DMS153 treated with DMSO at 0.1 percent for 48 hours (cell line): ENCODE data around the gene MTHFSD.

Experiments
- DNase-seq: peaks from one replicate; lab custom pipeline; 2025; ENCODE audit not compliant: unreplicated experiment; lab: John Stamatoyannopoulos, UW

The MTHFSD gene

GRCh38 chr16:86530251-86531190 lies 24.5 kb downstream of the MTHFSD start:
- DNase-seq = no peak

- DNase-seq = no peak
Measured at GRCh38 chr16:86529160-86529559, 25.9 kb downstream of the MTHFSD start.

DNA sequence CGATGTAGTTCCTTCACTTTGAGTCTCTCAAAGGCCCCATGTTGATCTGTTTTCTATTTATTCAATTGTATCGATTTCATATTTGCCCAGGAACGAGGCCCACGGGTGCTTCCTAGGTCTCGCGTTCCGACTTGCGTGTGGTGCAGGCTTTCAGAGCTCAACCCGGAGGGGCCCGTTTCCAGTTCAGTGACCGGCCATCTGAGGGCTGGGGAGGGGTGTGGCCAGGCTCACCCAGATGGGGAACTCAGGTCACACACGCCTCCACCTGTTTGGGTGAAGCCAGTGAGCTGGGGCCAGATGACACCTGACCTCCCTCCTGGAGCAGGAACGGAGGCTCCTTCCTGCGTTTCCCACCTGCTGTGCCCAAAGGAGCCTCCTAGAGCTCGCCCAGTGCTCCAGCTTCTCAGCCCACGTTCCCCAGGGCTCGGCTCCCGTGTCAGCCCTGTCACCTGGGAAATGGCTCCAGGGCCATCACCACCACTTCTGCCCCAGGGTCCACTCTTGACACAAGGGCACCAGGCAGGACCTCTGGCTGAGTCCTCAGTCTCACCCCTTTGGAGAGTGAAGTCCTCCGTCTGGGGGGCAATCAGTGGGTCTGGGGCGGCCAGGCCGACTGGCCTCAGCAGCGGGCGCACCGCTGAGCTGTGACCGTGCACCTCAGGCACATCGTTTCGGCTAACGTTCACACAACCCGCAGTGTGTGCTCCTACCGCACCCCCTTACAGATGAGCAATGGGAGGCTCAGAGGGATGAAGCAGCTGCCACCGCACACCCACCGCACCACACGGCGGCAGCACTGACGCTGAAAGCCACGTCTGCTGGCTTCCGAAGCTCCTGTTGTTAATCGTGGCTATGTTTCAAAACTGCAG lies 26.7 kb downstream of the MTHFSD start:
- no peak for DNase-seq

DNA sequence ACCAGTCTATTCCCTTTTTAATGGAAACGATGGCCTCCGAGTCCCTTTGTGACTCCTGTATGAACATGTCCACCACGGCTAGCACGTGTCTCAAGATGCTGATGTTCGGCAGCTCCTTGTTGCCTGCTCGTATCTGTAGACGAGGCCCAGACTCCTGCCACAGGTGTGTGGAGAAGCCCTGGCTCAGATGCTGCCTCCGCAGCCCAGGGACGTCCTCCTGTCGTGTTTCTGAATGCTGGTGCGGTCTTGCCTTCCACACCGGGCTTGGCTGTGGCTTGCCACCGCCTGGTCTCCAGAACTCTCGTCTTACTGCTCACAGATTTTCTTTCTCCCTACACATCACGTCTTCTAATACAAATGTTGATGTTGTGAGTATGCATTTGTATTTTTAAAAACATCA lies 27.7 kb downstream of the MTHFSD start:
- no peak for DNase-seq

DNA sequence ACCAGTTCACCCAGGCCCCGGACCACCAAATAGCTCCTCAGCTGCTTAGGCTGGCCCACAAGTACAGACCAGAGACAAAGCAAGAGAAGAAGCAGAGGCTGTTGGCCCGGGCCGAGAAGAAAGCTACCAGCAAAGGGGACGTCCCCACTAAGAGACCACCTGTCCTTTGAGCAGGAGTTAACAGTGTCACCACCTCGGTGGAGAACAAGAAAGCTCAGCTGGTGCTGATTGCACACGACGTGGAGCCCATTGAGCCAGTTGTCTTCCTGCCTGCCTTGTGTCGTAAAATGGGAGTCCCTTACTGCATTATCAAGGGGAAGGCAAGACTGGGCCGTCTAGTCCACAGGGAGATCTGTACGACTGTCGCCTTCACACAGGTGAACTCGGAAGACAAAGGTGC lies 29.3 kb downstream of the MTHFSD start:
- DNase-seq = no peak

DNA sequence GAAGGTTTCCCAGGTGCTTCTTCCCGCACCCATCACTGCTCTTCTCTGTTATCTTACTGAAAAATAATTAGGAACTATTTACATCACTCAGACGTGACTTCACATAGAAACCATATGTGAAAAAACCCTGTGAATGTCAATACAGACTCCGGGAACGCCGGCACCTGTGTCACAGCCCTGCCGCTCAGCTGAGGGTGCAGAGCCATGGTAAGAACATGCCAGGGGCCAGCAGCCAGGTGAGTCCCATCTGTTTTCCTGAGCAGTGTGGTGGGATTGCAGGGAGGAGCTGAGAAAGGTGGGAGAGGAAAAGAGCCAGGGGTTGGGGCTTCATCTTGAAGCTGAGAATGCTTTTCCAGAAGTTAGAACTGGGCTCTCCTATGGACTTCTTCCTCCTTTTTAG lies 31.0 kb downstream of the MTHFSD start:
- no peak for DNase-seq

DNA sequence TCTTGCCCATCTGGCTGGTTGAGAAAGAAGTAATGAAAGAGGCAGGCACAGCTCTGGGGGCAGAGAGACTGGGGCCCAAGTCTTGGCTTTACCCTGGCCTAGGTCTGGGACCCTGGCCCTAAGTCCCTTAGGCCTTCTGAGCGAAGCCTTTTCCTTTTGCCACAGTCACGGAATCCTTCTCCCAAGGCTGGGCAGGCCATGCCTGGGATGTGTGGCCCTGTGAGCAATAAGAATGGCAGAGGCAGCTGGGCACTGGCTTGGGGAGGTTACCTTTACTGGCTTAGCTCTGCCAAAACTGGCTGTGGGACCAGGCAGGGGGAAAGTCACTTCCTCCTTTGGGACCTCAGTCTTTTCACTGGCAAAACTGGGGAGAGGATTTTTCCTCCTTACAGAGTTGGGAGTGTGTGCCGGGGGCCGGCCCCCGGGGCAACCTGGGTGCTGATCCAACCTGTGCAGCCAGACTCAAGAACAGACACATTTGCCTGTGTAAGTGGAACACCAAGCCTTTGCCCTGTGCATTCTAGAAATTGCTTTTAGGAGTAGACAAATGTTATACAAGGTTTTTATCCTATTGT lies 31.8 kb downstream of the MTHFSD start:
- no peak for DNase-seq

DNA sequence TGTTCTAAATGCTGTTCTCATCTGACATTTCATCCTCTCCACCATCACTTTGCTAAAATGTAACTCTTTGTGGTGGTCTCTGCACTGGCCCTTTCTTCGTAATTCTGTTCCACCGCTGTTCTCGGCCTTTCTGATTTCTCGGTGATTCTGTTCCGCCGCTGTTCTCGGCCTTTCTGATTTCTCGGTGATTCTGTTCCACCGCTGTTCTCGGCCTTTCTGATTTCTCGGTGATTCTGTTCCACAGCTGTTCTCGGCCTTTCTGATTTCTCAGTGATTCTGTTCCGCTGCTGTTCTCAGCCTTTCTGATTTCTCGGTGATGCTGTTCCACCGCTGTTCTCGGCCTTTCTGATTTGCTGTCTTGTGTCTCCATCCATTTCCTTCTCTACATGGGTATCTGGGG lies 32.4 kb downstream of the MTHFSD start:
- DNase-seq = no peak

DNA sequence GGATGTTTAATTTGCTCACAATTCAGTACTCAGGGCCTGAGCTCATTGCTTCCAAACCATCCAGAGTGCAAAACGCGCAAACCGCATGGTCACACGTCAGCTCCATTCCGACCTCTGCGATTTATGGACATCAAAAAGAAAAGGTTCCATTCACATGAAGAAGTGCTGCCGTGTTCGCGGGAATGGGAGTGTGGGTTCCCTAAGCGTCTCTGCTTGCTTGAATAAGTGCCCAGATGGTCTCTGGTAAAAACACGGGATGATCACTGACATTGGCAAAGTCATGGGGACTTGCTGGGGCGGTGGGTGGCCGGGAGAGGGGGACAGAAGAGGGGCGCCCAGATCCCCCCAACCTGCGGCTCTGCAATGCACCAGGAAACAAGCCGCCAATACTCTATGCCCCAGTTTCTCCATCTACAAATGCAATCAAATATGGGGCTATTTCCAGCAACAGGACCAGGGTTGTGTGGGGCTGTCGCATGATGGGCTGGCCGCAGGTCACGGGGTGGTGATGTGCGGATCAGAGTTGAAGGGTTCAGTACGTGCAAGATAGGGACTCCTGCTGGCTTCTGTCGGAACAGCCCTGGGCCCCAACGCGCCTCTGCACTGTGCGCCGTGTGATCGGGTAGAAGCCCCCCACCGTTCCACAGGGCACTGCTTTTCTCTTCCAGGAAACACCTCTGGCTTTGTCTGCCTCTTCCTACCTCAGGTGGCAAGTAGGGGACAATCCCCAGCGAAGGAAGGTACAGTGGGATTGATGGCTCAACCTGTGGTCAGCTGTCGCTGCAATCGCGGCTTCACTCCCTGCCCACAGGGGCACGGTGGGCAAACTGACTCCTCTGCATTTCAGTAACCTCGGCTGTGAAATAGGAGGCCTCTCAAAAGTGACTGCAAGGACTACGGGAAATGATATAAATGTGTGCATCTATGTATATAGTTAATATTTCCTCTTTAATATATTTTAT lies 33.5 kb downstream of the MTHFSD start:
- DNase-seq = no peak

DNA sequence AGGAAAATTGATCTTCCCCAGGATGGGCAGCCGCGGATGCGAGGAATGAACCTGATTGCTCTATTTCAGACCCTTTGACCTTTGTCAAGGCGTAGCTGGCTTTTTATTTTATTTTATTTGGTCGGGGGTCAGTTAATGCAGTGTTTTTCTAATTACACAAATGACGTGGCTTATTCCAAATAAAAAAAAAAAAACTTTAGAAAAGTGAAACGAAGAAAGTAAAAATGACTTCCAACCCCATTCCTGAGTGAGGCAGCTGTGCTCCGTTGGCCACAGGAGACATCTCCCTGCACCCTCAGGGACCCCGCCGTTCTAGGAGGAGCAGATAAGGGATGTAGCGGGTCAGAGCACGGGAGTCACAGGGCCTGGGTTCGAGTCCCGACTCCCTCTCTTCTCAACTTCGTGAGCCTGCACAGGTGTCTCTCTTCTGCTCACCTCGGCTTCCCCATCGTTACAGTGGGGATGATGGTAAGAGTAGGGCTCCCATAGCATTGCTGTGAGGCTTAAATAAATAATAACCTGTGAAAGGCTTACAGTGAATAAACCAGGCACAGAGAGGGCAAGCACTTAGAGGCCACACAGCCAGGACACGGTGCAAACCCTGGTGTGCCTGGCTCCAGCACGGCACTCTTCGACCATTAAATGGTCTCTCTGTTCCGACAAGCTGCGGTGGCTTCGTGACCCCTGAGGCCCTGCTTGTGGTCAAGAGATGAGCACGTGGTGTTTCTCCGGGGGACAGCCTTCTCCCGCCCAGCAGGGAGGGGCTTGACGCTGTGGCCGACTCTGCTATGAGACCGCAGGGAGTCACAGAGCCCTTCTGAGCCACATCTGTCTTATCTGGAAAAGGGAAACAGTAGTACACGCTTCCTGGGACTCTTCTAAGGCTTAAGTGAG lies 34.5 kb downstream of the MTHFSD start:
- no peak for DNase-seq

- peak; percentile 7 for DNase-seq
Measured at GRCh38 chr16:86519649-86520316, 35.3 kb downstream of the MTHFSD start.

DNA sequence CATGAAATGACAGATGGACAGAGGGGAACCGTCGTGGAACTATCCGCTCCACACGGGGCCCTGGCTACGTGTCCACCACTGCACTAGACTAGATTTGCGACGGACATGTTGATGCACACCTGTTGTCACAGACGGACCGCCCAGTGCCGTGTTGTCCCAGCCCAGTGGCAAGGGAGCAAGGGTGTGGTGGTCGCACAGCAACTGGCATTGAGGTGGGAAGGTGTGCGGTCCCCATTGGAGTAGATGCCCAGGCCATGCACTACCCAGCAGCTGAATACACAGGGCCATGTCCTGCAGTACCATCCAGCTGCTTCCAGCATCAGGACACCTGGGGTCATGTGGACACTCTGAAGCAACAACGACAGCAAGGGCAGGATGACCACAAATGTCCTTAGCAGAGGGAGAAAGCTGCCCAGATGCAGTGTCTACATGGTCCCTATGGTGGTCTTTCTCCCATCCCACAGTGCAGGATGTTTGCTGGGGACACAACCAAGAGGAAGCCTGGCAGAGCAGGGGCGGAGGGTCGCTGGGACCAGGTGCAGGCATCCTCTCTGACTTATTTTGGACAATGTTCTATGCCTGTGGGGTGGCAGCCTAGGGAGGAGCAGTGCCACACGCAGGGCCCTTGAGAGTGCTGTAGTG lies 35.9 kb downstream of the MTHFSD start:
- no peak for DNase-seq

- DNase-seq = no peak
Measured at GRCh38 chr16:86517652-86518258, 37.3 kb downstream of the MTHFSD start.

DNA sequence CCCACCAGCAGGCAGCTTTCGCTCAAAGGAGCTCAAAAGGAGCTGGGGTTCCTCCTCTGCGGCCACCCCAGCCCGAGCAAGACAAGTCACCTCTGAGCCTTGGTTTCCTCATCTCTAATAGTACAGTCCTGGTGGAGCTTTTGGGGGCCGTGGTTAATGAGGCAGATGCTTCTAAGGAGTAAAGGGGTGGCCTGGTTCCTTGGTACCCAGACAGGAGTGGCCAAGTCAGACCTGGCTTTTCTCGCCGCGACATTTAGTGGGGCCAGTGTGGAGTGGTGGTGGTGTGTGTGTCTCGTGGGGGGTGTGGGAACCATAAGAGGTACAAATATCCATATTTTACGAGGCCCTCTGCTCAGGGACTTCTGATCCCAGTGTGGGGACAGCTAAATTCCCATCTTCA lies 38.0 kb downstream of the MTHFSD start:
- no peak for DNase-seq

DNA sequence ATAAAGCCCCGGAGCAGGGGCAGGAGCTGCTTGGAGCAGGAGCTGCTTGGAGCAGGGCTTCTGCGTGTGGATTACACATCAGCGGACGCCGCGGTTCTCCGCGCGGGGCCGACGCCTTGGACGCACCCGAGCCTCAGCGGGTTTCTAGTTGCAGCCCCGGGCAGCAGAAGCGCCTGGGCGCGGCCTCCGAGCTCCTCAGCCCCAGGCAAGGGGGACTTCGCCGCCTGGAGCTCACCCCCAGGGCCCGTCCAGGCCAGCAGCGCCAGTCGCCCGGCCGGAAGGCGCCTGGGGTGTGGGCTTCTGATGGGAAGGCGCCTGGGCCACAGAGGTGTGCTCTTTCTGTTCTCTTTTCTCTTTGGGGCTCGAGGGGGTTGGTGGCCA lies 38.4 kb downstream of the MTHFSD start:
- DNase-seq = no peak

DNA sequence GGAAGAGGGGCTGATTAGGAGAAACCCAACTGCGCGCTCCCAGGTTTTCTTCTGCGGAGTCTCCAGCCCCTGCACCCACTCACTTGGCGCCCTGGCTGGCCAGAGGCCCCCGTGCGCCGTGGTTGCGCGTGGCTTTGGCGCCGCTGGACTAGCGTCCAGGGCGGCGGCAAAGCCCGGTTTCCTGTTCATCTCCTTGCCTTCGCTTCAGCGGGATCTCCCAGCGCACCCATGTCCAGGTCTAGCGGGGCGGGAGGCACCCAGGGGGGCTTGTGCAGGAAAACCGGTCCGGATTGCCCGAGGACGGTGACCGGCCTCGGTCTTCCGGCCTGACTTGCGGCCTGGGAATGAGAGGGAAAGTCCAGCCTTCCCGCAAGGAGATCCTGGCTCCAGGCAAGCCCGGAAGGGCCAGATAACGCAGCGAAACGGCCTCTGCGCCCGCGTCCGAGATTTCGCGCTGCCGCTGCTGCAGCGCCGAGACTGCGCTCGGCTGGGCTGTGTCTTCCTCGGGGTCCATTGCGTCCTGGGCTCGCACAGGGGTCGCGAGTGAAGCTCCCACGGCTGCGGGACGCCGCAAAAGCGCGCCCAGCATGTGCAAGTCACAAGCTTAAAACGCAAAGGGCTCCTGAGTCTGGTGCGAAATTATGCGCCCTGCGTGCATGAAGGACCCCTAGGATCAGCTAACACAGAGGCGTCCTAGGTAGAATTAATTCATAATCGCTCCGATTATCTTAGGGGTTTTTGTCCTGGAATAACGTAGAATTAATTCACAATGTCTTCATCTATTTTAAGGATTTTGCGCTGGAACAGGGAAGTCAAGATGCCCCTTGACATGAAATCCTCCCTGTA lies 39.0 kb downstream of the MTHFSD start:
- DNase-seq = no peak

GRCh38 chr16:86515413-86515776 lies 39.6 kb downstream of the MTHFSD start:
- no peak for DNase-seq
